Measurements from ENCODE around the gene JMJD7.

The JMJD7 gene

GRCh38 chr15:41810651-41811431 lies 17.1 kb upstream of the JMJD7 start:
- H3K36me3 ChIP-seq (ENCODE audit: control insufficient read depth in 1 of 2, insufficient read depth in 2 of 2, low read length in 2 of 2), result peaks cover 4 to 42% of the 10 kb centered on the region in 2 donors
- H3K27ac ChIP-seq (ENCODE audit: low read depth, low read length), result no peak overlapping the region
- H3K9me3 ChIP-seq (ENCODE audit: control insufficient read depth in 1 of 2, low read length in 2 of 2), result no peaks in the 10 kb centered on the region
- H3K4me1 ChIP-seq (ENCODE audit: control insufficient read depth in 1 of 2, insufficient read depth in 2 of 2, low read length in 2 of 2), result peaks cover 4% of the 10 kb centered on the region in 2 donors
- no peaks in the 10 kb centered on the region for H3K27me3 ChIP-seq (ENCODE audit: control insufficient read depth in 1 of 2, insufficient read depth in 2 of 2, low read length in 2 of 2)
- no peak overlapping the region for H3K4me3 ChIP-seq (ENCODE audit: low read depth in 1 of 2, low read length in 2 of 2)
- no peak overlapping the region for H3K9ac ChIP-seq (ENCODE audit: low read depth in 1 of 2, low read length in 2 of 2)

GRCh38 chr15:41811432-41812195 lies 16.3 kb upstream of the JMJD7 start:
- H3K4me3 ChIP-seq (ENCODE audit: low read depth in 1 of 2, low read length in 2 of 2), result no peak overlapping the region
- no peak overlapping the region for H3K27ac ChIP-seq (ENCODE audit: low read depth, low read length)
- no peaks in the 10 kb centered on the region for H3K9me3 ChIP-seq (ENCODE audit: control insufficient read depth in 1 of 2, low read length in 2 of 2)
- H3K36me3 ChIP-seq (ENCODE audit: control insufficient read depth in 1 of 2, insufficient read depth in 2 of 2, low read length in 2 of 2), result peaks cover 4 to 44% of the 10 kb centered on the region in 2 donors
- H3K9ac ChIP-seq (ENCODE audit: low read depth in 1 of 2, low read length in 2 of 2), result no peak overlapping the region
- no peaks in the 10 kb centered on the region for H3K4me1 ChIP-seq (ENCODE audit: control insufficient read depth in 1 of 2, insufficient read depth in 2 of 2, low read length in 2 of 2)
- no peaks in the 10 kb centered on the region for H3K27me3 ChIP-seq (ENCODE audit: control insufficient read depth in 1 of 2, insufficient read depth in 2 of 2, low read length in 2 of 2)

DNA sequence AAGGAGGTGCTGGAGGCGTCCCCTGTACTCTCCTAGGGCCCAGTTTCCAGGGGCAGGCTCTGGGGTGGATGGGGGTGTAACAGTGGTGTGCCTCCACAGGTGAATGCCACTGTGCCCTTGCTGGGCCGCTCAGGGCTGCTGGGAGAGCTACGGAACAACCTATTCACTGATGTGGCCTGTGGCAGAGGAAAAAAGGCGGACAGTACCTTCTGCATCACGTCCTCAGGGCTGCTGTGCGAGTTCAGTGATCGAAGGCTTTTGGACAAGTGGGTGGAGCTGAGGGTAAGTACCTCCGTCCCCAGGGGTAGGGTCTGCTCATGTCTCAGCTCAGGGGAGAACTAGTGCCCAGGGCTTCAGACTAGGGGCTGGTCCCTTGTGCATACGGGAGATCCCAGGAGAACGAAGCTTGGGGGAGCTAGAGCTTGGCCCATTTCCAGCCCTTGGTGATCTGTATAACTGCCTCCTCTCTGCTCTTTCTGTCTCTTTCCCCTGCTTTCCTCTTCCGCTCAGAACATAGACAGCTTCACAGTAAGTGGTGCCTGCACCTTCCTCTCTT lies 15.0 kb upstream of the JMJD7 start:
- peaks cover 10 to 55% of the 10 kb centered on the region in 2 donors for H3K36me3 ChIP-seq (ENCODE audit: control insufficient read depth in 1 of 2, insufficient read depth in 2 of 2, low read length in 2 of 2)
- no peaks in the 10 kb centered on the region for H3K27me3 ChIP-seq (ENCODE audit: control insufficient read depth in 1 of 2, insufficient read depth in 2 of 2, low read length in 2 of 2)
- no peak overlapping the region for H3K4me3 ChIP-seq (ENCODE audit: low read depth in 1 of 2, low read length in 2 of 2)
- no peak overlapping the region for H3K9ac ChIP-seq (ENCODE audit: low read depth in 1 of 2, low read length in 2 of 2)
- no peak overlapping the region for H3K27ac ChIP-seq (ENCODE audit: low read depth, low read length)
- H3K9me3 ChIP-seq (ENCODE audit: control insufficient read depth in 1 of 2, low read length in 2 of 2), result no peaks in the 10 kb centered on the region
- H3K4me1 ChIP-seq (ENCODE audit: control insufficient read depth in 1 of 2, insufficient read depth in 2 of 2, low read length in 2 of 2), result no peaks in the 10 kb centered on the region

DNA sequence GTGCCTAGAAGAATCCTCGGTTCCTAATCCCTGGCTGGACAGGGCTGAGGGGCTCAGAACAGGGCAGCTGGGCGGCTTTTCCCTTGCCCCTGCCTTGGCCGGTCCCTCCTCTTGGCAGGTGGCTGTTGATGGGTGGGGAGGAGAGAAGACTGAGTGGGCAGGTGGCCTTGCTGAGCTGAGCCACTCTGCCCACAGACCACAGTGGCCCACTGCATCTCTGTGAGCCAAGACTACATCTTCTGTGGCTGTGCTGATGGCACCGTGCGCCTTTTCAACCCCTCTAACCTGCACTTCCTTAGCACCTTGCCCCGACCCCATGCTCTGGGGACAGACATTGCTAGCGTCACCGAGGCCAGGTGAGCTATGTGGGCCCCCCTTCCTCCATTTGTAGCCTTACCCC lies 14.5 kb upstream of the JMJD7 start:
- Histone ChIP-seq H3K27me3 (ENCODE audit: control insufficient read depth in 1 of 2, insufficient read depth in 2 of 2, low read length in 2 of 2) (no peaks in the 10 kb centered on the region), H3K36me3 (ENCODE audit: control insufficient read depth in 1 of 2, insufficient read depth in 2 of 2, low read length in 2 of 2) (peaks cover 15 to 61% of the 10 kb centered on the region in 2 donors), H3K9ac (ENCODE audit: low read depth in 1 of 2, low read length in 2 of 2) (no peak overlapping the region), H3K27ac (ENCODE audit: low read depth, low read length) (no peak overlapping the region), H3K4me3 (ENCODE audit: low read depth in 1 of 2, low read length in 2 of 2) (no peak overlapping the region), H3K4me1 (ENCODE audit: control insufficient read depth in 1 of 2, insufficient read depth in 2 of 2, low read length in 2 of 2) (no peaks in the 10 kb centered on the region), H3K9me3 (ENCODE audit: control insufficient read depth in 1 of 2, low read length in 2 of 2) (no peaks in the 10 kb centered on the region)

GRCh38 chr15:41814534-41814933 lies 13.4 kb upstream of the JMJD7 start:
- Histone ChIP-seq H3K4me1 (ENCODE audit: control insufficient read depth in 1 of 2, insufficient read depth in 2 of 2, low read length in 2 of 2) (no peaks in the 10 kb centered on the region), H3K4me3 (ENCODE audit: low read depth in 1 of 2, low read length in 2 of 2) (no peak overlapping the region), H3K9ac (ENCODE audit: low read depth in 1 of 2, low read length in 2 of 2) (no peak overlapping the region), H3K27ac (ENCODE audit: low read depth, low read length) (no peak overlapping the region), H3K27me3 (ENCODE audit: control insufficient read depth in 1 of 2, insufficient read depth in 2 of 2, low read length in 2 of 2) (no peaks in the 10 kb centered on the region), H3K36me3 (ENCODE audit: control insufficient read depth in 1 of 2, insufficient read depth in 2 of 2, low read length in 2 of 2) (peaks cover 21 to 70% of the 10 kb centered on the region in 2 donors), H3K9me3 (ENCODE audit: control insufficient read depth in 1 of 2, low read length in 2 of 2) (no peaks in the 10 kb centered on the region)

GRCh38 chr15:41816788-41817187 lies 11.1 kb upstream of the JMJD7 start:
- H3K36me3 ChIP-seq (ENCODE audit: control insufficient read depth in 1 of 2, insufficient read depth in 2 of 2, low read length in 2 of 2), result peaks cover 21 to 84% of the 10 kb centered on the region in 2 donors
- H3K9ac ChIP-seq (ENCODE audit: low read depth in 1 of 2, low read length in 2 of 2), result no peak overlapping the region

DNA sequence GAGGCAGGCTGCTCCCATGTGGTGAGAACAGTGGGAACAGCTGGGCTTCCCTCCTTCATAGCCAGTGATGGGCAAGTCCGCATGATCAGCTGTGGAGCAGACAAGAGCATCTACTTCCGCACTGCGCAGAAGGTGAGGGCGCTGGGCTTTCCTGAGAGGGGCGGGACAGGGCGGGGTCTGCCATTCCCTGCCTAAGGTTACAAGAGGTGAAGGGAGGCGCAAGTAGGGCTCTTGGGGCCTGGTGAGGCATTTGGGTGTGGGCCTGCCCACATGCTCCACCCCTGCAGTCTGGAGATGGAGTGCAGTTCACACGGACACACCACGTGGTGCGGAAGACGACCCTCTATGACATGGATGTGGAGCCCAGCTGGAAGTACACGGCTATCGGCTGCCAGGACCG lies 10.6 kb upstream of the JMJD7 start:
- Histone ChIP-seq H3K9ac (ENCODE audit: low read depth in 1 of 2, low read length in 2 of 2) (no peak overlapping the region), H3K36me3 (ENCODE audit: control insufficient read depth in 1 of 2, insufficient read depth in 2 of 2, low read length in 2 of 2) (peaks cover 20 to 87% of the 10 kb centered on the region in 2 donors), H3K4me3 (ENCODE audit: low read depth in 1 of 2, low read length in 2 of 2) (no peak overlapping the region), H3K9me3 (ENCODE audit: control insufficient read depth in 1 of 2, low read length in 2 of 2) (no peaks in the 10 kb centered on the region), H3K27ac (ENCODE audit: low read depth, low read length) (no peak overlapping the region), H3K27me3 (ENCODE audit: control insufficient read depth in 1 of 2, insufficient read depth in 2 of 2, low read length in 2 of 2) (no peaks in the 10 kb centered on the region), H3K4me1 (ENCODE audit: control insufficient read depth in 1 of 2, insufficient read depth in 2 of 2, low read length in 2 of 2) (peaks cover 6 to 7% of the 10 kb centered on the region in 2 donors)

More at GRCh38 chr15:41816788-41817187, 11.1 kb upstream of the JMJD7 start:
- Histone ChIP-seq H3K9me3 (ENCODE audit: control insufficient read depth in 1 of 2, low read length in 2 of 2) (no peaks in the 10 kb centered on the region), H3K27me3 (ENCODE audit: control insufficient read depth in 1 of 2, insufficient read depth in 2 of 2, low read length in 2 of 2) (no peaks in the 10 kb centered on the region), H3K4me1 (ENCODE audit: control insufficient read depth in 1 of 2, insufficient read depth in 2 of 2, low read length in 2 of 2) (peaks cover 6% of the 10 kb centered on the region in 2 donors), H3K4me3 (ENCODE audit: low read depth in 1 of 2, low read length in 2 of 2) (no peak overlapping the region), H3K27ac (ENCODE audit: low read depth, low read length) (no peak overlapping the region)

GRCh38 chr15:41817781-41818180 lies 10.1 kb upstream of the JMJD7 start:
- Histone ChIP-seq H3K27ac (ENCODE audit: low read depth, low read length) (no peak overlapping the region), H3K4me3 (ENCODE audit: low read depth in 1 of 2, low read length in 2 of 2) (no peak overlapping the region), H3K27me3 (ENCODE audit: control insufficient read depth in 1 of 2, insufficient read depth in 2 of 2, low read length in 2 of 2) (no peaks in the 10 kb centered on the region), H3K9ac (ENCODE audit: low read depth in 1 of 2, low read length in 2 of 2) (no peak overlapping the region), H3K4me1 (ENCODE audit: control insufficient read depth in 1 of 2, insufficient read depth in 2 of 2, low read length in 2 of 2) (peaks cover 6 to 7% of the 10 kb centered on the region in 2 donors), H3K36me3 (ENCODE audit: control insufficient read depth in 1 of 2, insufficient read depth in 2 of 2, low read length in 2 of 2) (peaks cover 17 to 87% of the 10 kb centered on the region in 2 donors), H3K9me3 (ENCODE audit: control insufficient read depth in 1 of 2, low read length in 2 of 2) (no peaks in the 10 kb centered on the region)

- H3K27ac ChIP-seq (ENCODE audit: low read depth, low read length), result no peak overlapping the region
- peaks cover 6 to 7% of the 10 kb centered on the region in 2 donors for H3K4me1 ChIP-seq (ENCODE audit: control insufficient read depth in 1 of 2, insufficient read depth in 2 of 2, low read length in 2 of 2)
- H3K9me3 ChIP-seq (ENCODE audit: control insufficient read depth in 1 of 2, low read length in 2 of 2), result no peaks in the 10 kb centered on the region
- peaks cover 30 to 86% of the 10 kb centered on the region in 2 donors for H3K36me3 ChIP-seq (ENCODE audit: control insufficient read depth in 1 of 2, insufficient read depth in 2 of 2, low read length in 2 of 2)
- H3K4me3 ChIP-seq (ENCODE audit: low read depth in 1 of 2, low read length in 2 of 2), result no peak overlapping the region
- H3K27me3 ChIP-seq (ENCODE audit: control insufficient read depth in 1 of 2, insufficient read depth in 2 of 2, low read length in 2 of 2), result no peaks in the 10 kb centered on the region
- no peak overlapping the region for H3K9ac ChIP-seq (ENCODE audit: low read depth in 1 of 2, low read length in 2 of 2)
Measured at GRCh38 chr15:41819455-41820050, 8.3 kb upstream of the JMJD7 start.
